Mesothelial cell of epicardium (in vitro differentiated cells): Measurements from ENCODE around the gene PARD3B. TPM values are rescaled to one million over a fixed set of nuclear protein-coding genes. Genes with fewer than 3 reads are reported as not detected.

Experiments used
- DNase-seq, 2 experiments: peaks; one replicate each; pipeline ENCODE4 v3.0.0; 2021; ENCODE audit warnings: low spot score in 2 of 2; ENCODE audit not compliant: unreplicated experiment in 2 of 2
- H3K27ac Mint-ChIP-seq: 2 replicates; pipeline ENCODE4 v1.8.0; 2021; ENCODE audit warnings: mixed read lengths
- H3K27me3 Mint-ChIP-seq: 2 replicates; pipeline ENCODE4 v1.8.0; 2021; ENCODE audit warnings: low read depth, mixed read lengths
- H3K36me3 Mint-ChIP-seq: 2 replicates; pipeline ENCODE4 v1.8.0; 2021; ENCODE audit warnings: mixed read lengths
- H3K4me1 Mint-ChIP-seq: 2 replicates; pipeline ENCODE4 v1.8.0; 2021; ENCODE audit warnings: mixed read lengths
- H3K4me3 Mint-ChIP-seq: 2 replicates; pipeline ENCODE4 v1.8.0; 2021; ENCODE audit warnings: mild to moderate bottlenecking, moderate library complexity, mixed read lengths
- H3K9me3 Mint-ChIP-seq: 2 replicates; pipeline ENCODE4 v1.8.0; 2021; ENCODE audit warnings: mixed read lengths
- total RNA-seq: library from RNA; stranded (reverse); gene quantifications from 3 replicates; pipeline ENCODE4 v1.2.1, GENCODE V29; 2021
- TF ChIP-seq, protein P1 (sequence below): fragments of 200-600 bp; sonication (generic); IDR thresholded peaks from one replicate; pipeline ENCODE4 v1.5.0; 2021; ENCODE audit warnings: antibody characterized with exemption; ENCODE audit not compliant: unreplicated experiment

PARD3B gene
- total RNA-seq, 1 donor from 2014 or later: 23.4 TPM

GRCh38 chr2:205103699-205104098 lies 558.4 kb downstream of the PARD3B start:
- Mint-ChIP-seq H3K9me3 (peaks cover 18% of the 10 kb centered on the region), H3K4me3 (no peak overlapping the region), H3K4me1 (no peaks in the 10 kb centered on the region), H3K36me3 (peaks cover 7% of the 10 kb centered on the region), H3K27me3 (no peaks in the 10 kb centered on the region), H3K27ac (no peak overlapping the region)
- TF ChIP-seq, protein P1, sequence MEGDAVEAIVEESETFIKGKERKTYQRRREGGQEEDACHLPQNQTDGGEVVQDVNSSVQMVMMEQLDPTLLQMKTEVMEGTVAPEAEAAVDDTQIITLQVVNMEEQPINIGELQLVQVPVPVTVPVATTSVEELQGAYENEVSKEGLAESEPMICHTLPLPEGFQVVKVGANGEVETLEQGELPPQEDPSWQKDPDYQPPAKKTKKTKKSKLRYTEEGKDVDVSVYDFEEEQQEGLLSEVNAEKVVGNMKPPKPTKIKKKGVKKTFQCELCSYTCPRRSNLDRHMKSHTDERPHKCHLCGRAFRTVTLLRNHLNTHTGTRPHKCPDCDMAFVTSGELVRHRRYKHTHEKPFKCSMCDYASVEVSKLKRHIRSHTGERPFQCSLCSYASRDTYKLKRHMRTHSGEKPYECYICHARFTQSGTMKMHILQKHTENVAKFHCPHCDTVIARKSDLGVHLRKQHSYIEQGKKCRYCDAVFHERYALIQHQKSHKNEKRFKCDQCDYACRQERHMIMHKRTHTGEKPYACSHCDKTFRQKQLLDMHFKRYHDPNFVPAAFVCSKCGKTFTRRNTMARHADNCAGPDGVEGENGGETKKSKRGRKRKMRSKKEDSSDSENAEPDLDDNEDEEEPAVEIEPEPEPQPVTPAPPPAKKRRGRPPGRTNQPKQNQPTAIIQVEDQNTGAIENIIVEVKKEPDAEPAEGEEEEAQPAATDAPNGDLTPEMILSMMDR: no peak
- DNase-seq: no peak

GRCh38 chr2:205107810-205108209 lies 562.5 kb downstream of the PARD3B start:
- Mint-ChIP-seq H3K27ac (no peak overlapping the region), H3K9me3 (peaks cover 21% of the 10 kb centered on the region), H3K4me1 (no peaks in the 10 kb centered on the region), H3K4me3 (no peak overlapping the region), H3K27me3 (no peaks in the 10 kb centered on the region), H3K36me3 (peaks cover 8% of the 10 kb centered on the region)
- TF ChIP-seq, protein P1: no peak
- no peak for DNase-seq

GRCh38 chr2:205115511-205115910 lies 570.2 kb downstream of the PARD3B start:
- H3K9me3 Mint-ChIP-seq: peaks cover 9% of the 10 kb centered on the region
- no peaks in the 10 kb centered on the region for H3K27me3 Mint-ChIP-seq
- H3K27ac Mint-ChIP-seq: no peak overlapping the region
- DNase-seq: no peak
- TF ChIP-seq, protein P1: no peak
- no peak overlapping the region for H3K4me3 Mint-ChIP-seq
- H3K36me3 Mint-ChIP-seq: peaks cover 8% of the 10 kb centered on the region
- no peaks in the 10 kb centered on the region for H3K4me1 Mint-ChIP-seq

- H3K27me3 Mint-ChIP-seq: no peaks in the 10 kb centered on the region
- DNase-seq: no peak
- H3K4me1 Mint-ChIP-seq: no peaks in the 10 kb centered on the region
- H3K4me3 Mint-ChIP-seq: no peak overlapping the region
- TF ChIP-seq, protein P1: no peak
- H3K9me3 Mint-ChIP-seq: peaks cover 6% of the 10 kb centered on the region
- H3K27ac Mint-ChIP-seq: no peak overlapping the region
- H3K36me3 Mint-ChIP-seq: peaks cover 8% of the 10 kb centered on the region
These were observed 571.9 kb downstream of the PARD3B start for GRCh38 chr2:205117125-205117524.

DNA sequence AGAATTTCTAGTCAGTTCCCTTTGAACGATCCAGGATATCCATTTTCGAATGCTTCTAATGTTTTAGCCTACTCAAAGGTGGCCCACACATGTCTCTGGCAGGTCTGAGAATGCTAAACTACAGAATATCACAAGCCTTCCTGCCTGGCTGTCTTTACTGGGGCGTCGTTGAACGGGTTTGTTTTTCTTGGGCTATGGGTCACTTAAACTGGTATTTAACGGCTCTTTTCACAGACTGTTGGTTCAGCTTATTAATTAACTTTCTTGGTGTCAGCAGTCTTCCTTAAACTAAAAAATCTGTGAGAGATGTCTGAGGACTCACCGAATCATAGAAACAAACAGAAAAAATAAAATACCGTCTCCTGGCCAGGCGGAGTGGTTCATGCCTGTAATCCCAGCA lies 573.9 kb downstream of the PARD3B start:
- TF ChIP-seq, protein P1: no peak
- H3K9me3 Mint-ChIP-seq: no peaks in the 10 kb centered on the region

DNA sequence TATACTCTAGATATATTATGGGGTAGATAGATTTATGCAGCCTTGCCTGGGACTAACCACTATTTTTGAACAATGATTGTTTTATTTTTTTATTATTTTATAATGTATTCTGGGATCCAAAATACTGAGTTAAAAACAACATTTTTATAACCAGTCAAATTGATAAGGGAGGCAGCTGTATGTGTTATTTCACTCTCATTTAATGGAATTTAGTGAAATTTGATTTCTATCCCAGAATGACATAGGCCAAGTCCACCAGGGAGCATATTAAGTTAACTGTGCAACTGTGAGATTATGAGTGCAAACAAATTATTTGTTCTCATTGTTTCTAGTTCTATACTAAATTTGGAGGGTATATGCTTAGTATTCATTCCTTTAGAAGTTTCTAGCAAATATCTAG lies 583.5 kb downstream of the PARD3B start:
- Mint-ChIP-seq H3K9me3 (no peaks in the 10 kb centered on the region), H3K27me3 (no peaks in the 10 kb centered on the region), H3K36me3 (peaks cover 8% of the 10 kb centered on the region), H3K4me3 (no peak overlapping the region), H3K27ac (no peak overlapping the region), H3K4me1 (peaks cover 15% of the 10 kb centered on the region)
- TF ChIP-seq, protein P1: no peak
- DNase-seq: no peak

More for the DNA sequence above, 573.9 kb downstream of the PARD3B start:
- no peak for DNase-seq
- peaks cover 3% of the 10 kb centered on the region for H3K36me3 Mint-ChIP-seq
- no peak overlapping the region for H3K4me3 Mint-ChIP-seq
- H3K27ac Mint-ChIP-seq: no peak overlapping the region
- no peaks in the 10 kb centered on the region for H3K4me1 Mint-ChIP-seq
- H3K27me3 Mint-ChIP-seq: no peaks in the 10 kb centered on the region
